Anterior cingulate cortex (tissue), 58 donors: Measurements from ENCODE around the gene ADRA1B.

Experiments used
- DNase-seq, 58 donors: peaks; one replicate each; lab custom pipeline; 2025; lab: John Stamatoyannopoulos, UW

ADRA1B gene

DNA sequence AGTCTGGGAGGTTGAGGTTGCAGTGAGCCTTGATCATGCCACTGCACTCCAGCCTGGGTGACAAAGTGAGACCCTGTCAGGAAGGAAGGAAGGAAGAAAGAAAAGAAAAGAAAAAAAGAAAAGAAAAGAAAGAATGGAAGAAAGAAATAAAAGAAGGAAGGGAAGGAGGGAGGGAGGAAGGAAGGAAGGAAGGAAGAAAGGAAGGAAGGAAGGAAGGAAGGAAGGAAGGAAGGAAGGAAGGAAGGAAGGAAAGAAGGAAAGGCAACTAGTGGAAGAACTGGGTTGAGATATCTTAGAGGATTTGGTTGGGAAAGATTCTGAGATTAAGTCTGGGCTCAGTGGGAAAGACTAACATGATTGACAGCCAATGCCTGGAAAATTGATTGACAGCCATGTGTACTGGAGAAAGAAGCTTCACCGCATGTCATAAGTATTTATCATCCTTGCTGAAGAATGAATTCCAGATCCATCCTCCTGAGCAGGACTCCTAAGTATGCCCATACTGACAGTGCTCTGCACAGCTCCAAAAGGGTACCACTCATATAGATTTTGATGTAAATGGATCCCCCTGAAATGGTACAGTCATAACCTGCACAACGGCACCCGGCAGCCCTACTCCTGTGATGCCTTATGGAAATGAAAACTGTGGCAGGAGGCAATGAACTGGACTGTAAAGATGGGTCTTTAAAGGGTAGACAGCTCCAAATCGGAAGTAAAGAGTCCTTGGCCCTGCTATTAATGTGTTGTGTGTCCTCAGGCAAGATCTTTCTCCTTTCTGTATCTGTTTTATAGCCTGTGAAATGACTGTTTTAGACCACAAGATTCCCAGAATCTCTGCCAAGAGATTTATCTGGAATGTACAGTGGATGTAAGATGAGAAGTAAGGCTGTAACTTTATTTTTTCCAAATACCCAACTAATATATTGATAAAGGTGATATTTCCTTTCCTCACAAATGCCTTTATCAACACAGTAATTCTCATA is 16.9 kb upstream of the ADRA1B start:
- no peak for DNase-seq

DNA sequence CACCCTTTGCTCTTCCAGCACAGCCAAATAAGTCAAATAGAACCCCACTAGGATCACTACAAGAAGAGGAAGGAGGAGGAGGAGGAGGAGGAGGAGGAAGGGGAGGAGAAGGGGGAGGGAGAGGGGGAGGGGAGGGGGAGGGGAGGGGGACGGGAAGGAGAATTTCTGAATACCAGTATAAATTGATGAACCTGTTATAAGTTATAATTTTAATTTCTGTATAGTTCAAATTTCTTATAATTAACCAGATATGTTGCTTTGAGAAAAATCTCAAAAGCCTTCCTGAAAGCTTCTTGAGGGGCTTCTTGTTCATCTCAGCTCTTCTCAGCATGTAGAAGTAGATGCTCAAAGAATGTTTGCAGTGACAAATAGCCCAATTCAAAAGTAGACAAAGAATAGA is 15.0 kb upstream of the ADRA1B start:
- DNase-seq = no peak

DNA sequence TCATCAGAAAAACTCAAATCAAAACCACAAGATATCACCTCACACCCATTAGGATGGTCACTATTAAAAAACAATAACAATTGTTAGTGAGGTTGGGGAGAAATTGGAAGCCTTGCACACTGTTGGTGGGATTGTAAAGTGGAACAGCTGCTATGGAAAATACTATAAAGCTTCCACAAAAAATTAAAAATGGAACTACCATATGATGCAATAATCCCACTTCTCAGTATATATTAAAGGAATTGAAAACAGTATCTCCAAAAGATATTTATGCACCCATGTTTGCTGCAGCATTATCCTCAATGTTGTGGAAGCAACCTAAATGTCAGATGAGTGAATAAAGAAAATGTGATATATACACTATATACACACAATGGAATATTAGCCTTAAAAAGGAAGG is 14.5 kb upstream of the ADRA1B start:
- DNase-seq = no peak

DNA sequence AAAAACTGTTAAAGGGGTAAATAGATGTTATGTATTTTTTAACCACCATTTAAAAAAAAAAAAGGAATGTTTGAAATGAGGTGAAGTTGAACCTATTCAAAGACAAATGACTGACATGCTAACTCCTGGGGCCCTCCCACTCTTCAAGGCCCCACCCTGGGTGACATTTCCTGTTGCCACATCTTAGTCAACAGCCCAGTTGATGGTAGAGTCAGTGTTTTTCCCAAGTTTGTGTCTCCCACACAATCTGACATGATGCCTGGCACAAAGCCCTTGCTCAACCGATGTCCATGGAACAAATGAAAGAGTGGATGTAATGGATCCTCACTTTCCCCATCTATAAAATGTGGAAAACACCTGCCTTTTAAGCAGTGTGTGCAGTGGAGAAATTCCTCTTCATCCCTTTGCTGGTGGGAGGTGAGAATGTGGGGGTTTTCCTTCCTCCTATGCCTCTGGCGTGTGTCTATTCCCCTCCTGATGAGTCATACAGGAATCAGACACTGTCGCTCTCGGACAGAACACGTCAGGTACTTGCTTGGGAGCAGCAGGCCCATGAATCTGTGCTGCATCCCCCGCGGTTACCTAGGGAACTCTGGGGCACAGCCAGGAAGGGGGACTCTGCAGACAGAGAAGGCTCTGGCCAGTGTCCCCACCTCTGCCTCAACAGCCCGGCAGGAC is 13.7 kb upstream of the ADRA1B start:
- peak in 13 of 58 donors; percentile 10 to 65 (median 26) for DNase-seq

DNA sequence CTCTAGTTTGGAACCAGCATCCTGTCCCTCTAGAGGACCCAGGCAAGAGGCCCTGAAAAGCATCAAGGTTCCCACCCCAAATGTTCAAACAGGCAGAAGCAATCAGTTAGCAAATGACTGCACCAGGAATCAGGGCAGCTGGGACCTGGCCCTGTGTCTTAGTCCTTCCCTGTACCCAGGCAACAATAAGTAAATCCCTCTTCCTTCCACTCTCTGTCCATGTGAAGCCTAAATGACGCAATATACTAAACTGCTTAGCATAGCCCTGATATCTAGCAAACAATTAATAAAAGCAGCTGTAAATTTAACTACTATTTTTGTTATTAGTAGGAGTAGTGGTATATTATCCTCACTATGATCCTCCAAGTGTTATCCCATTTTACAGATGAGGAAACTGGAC is 13.2 kb upstream of the ADRA1B start:
- DNase-seq = no peak

DNA sequence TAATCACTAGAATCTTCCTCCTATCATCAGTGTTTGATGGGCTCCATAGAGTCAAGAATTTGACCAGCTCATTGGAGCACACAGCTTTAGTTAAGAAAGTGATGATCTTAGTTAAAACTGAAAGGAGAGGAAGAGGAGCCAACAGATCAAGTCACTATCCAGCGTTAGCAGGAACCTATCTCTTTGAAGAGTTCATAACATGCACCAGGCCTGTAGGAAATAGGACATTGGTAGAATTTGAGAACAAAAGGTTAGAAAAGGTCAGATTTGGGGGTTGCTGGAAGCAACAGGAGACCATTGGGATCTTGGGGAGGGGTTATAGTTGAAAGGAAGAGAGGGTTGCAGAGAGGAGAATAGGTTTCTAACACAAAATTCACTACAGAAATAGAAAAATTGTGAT is 11.4 kb upstream of the ADRA1B start:
- DNase-seq = no peak

DNA sequence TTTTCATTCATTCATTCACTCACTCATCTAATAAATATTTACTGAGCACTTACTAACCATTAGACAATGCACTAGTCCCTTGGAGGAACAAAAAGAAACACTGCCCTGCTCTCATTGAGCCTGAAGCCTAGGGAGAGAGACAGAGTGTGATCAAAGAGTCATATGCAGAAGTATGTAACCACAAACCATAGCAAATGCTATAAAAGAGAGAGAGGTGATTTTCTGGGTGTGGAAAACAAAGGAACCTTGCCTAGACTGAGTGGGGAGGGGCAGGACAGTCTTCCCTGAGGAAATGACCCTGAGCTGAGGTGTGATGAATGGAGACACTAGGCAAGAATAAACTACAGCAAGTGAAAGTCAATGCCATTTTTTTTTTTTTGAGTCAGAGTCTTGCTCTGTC is 10.8 kb upstream of the ADRA1B start:
- no peak for DNase-seq

DNA sequence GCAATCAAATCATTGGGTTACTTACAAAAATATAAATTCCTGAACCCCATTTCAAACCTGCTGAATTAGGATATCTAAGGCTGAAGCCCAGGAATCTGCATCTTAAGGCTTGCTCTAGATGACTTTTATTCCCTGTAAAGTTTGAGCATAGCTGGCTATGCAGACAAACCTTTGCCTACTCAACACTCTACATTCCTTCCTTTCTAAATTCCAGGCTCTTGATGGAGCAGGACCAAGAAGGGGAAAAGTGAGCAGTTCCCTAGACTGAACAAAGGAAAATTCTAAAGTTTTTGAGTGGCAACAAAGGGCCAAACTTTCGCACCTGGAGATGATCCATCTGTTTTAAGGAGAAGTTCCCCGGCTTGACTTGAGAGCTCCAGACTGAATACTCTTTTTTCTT is 9.8 kb upstream of the ADRA1B start:
- no peak for DNase-seq

DNA sequence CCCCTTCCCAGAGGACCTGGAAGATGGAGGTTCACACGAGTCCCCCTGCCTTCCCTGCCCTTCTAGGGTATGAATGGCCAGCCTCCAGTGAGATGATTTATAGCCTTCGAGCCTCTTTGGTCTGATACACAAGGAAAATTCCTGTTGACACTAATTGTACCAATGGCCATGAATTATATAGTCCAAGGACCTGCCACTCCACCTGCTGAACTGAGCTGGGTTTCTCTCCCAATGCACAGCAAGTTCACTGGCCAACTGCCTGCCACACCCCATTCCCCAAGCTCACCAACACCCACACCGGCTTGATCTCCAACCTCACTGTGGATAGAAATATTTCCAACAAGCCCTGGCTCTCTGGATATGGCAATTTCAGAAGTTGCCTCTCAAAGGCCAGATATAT is 9.3 kb upstream of the ADRA1B start:
- no peak for DNase-seq

DNA sequence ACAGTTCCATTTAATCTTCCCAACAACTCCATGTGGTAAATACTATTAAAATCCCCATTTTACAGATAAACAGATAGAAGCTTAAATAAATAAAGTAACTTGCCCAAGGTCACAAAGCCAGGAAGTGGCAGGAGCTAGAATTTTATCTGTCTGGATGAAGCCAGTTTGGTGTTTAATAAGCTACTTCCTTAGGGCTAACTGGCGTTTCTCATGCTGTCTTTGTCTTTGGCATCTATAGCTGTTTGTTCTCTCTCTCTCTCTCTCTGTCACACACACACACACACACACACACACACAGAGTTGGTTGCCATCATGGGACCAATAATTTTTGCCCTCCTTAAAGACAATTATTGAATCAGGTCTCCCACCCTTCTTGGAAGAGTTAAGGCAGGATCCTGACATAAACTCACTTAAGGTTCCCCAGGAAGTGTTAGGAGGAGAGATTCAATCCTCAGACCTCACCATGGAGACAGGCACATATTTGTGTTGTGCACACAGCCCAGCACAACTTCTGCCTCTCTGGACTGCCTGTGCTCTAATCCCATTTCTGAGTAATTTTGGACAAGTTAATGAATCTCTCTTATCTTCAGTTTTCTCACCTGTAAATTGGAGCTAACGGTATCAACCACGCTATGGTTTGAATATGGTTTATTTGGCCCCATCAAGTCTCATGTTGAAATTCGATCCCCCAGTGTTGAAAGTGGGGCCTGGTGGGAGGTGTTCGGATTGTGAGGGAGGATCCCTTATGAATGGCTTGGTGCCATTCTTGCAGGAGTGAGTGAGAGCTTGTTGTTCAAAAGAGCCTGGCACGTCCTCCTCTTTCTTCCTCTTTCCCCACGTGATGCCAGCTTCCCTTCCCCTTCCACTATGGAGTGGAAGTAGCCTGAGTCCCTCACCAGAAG is 8.3 kb upstream of the ADRA1B start:
- no peak for DNase-seq

DNA sequence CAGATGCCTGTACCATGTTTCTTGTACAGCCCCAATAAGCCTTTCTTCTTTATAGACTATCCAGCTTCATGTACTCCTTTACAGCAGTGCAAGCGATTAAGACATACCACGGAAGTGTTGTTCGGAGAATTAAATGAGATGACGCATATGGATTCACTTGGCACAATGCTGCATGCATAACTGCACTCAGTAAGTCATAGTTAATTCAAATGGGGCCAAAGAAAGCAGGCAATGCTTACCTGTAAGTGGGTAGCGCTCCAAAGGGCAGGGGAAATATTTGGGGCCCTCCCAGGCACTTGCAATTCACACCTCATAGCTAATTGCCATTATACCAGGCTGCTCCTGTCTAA is 7.7 kb upstream of the ADRA1B start:
- DNase-seq = no peak

DNA sequence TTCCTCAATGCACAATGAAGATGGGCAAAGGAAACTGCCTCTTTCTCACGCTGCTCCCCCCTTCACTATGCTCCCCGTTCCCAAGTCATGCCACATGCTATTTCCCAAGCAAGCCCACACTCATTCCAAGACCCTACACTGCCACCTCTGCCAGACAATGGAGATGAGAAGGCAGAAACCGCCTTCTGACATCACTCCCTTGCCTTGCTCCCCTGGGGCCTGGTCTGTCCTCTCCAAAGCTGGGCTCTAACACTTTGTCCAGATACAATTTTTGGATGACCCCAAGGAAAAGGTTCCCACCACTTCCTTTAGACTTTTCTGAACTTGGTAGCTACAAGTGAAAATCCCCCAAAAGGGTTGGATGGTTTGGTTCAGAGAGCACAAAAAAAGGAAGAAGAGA is 7.2 kb upstream of the ADRA1B start:
- DNase-seq = no peak

DNA sequence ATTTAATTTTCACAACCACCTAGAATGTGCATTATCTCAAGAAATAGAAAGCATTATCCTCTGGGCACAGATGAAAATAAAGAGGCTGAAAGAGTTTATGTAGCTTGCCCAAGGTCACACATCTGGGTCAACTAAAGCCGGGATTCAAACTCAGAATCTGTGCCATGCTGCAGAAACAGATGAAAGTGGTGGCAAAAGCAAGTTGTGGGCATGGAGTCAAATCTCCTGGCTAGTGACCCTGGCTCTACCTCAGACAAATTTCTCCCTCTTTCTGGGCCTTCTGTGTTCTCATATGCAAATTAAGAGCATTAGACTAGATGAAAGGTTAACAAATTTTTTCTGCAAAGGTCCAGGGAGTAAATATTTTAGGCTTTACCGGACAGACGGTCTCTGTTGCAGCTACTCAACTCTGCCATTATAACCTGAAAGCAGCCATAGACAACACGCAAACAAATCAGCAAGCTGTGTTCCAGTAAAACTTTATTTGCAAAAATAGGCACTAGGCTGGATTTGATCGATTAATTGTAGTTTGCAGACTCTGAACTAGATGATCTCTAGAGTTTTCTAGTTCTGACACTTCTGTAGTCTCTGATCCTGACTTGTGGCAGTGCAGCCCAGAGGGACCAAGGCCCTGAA is 6.0 kb upstream of the ADRA1B start:
- no peak for DNase-seq

DNA sequence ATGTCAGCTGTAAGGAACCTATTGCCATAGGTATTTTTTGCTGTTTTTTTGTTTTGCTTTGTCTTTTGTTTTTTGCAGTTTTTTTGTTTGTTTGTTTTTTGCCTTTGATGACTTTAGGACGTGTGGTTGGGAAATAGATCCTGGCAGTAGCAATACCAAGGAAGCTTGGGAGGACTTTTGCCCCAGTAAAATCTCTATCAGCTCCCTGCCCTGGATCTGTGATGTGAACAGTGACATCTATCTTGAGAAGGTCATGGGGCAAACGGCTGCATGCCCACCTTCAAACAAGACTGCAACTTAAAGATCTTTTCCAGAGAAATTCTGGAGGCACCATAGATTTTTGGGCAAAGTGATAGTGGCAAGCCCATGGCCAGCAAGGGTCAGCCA is 5.4 kb upstream of the ADRA1B start:
- no peak for DNase-seq

DNA sequence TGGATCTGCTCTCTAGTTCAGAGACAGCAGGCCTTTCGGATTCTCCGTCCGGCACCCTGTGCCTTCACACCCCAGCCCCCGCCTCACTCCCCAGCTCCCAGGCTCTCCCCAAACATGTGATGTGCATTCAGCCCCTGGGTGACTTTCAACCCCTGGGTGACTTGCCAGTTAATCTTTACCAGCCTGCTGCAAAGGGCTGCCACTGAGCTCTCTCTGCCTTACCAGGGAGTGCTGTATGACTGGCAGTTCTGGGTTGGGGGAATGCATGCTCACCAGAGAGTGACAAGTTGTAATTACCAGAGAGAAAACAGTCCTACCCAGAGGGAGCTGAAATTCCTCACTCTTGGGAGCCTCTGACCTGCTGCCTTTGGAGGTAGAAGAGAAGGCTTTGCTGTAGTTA is 4.9 kb upstream of the ADRA1B start:
- DNase-seq = no peak

DNA sequence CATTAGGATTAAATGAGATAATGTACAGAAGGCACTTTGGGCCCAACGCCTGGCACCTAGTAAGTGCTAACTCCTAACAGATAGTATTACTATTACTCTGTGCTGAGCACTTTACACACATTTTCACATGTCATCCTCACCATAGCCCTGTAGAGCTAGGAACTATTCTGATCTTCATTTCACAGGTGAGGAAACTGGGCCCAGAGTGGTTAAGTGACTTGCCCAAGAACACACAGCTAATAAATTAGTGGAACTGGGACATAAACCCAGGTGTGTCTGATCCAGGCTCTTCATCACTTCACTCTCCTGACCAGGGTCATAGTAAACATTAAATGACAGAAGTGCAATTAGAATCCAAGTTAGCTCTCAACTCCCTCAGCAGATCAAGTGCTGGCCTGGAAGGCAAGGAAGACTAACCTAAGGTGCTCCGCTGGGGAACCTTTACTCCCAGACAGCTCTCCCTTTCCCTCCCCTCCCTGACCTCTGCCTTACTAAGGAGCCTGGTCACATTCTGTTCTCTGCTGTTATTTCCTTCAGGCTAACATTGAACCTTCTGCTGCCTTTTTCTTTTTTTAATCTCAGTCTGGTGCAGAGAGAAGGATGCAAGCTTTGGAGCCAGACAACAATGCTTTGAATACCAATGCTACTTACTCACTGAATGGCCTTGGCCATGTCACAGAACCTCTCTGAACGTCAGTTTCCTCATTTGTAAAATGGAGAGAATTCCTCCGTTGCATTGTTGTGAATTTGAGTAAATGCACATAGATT is 4.1 kb upstream of the ADRA1B start:
- no peak for DNase-seq

DNA sequence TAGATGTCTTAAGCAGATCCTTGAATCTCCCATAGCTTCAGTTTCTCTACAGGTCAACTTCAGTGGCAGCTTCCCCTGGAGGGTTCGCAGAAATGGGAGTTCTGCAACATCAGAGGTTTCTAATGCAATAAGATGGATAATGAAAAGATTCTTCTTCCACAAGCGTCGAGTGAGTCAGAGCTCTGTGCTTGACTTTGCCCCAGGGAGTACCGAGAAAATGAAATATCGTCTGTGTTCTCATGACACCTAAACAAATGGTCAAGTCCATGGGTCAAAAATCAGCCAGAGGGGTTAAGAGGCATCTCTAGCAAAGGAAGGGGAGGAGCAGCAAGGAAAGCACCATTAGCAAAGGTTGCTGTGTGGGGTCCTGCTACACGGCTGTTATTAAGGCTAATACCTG is 3.2 kb upstream of the ADRA1B start:
- DNase-seq = no peak

DNA sequence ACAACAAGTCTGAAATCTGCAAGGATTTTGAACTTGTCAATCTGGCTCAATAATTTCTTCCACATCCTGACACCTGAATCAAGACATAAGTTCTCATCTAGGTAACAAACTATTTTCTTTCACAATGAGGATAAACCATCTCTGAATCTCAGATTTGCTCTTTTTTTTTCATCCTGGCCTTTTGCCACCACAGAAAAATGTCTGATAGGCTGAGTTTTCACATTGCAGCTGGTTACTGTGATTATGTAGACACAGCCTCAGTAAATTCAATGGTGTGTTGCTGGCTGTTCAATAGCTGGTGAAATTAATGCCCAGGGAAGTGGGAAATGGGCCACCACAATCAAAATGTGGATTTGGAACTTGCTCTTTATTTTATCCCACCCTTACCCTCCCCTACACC is 2.8 kb upstream of the ADRA1B start:
- no peak for DNase-seq

DNA sequence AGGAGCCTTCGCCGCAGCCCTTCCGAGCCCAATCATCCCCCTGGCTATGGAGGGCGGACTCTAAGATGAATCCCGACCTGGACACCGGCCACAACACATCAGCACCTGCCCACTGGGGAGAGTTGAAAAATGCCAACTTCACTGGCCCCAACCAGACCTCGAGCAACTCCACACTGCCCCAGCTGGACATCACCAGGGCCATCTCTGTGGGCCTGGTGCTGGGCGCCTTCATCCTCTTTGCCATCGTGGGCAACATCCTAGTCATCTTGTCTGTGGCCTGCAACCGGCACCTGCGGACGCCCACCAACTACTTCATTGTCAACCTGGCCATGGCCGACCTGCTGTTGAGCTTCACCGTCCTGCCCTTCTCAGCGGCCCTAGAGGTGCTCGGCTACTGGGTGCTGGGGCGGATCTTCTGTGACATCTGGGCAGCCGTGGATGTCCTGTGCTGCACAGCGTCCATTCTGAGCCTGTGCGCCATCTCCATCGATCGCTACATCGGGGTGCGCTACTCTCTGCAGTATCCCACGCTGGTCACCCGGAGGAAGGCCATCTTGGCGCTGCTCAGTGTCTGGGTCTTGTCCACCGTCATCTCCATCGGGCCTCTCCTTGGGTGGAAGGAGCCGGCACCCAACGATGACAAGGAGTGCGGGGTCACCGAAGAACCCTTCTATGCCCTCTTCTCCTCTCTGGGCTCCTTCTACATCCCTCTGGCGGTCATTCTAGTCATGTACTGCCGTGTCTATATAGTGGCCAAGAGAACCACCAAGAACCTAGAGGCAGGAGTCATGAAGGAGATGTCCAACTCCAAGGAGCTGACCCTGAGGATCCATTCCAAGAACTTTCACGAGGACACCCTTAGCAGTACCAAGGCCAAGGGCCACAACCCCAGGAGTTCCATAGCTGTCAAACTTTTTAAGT is 819 bp downstream of the ADRA1B start:
- peak in 1 of 58 donors; percentile 15 for DNase-seq
